SU-DHL-6 (cell line): ENCODE data around the gene SYNJ2.

Source experiments
- H2AFZ ChIP-seq: fragments of 200-600 bp; sonication (generic); 2 replicates; pipeline ENCODE4 v1.6.1; 2014; ENCODE audit warnings: low read depth, mild to moderate bottlenecking, moderate library complexity, mixed read lengths, antibody characterized with exemption, low read length; ENCODE audit not compliant: severe bottlenecking
- H3F3A ChIP-seq: fragments of 200-600 bp; shearing (Covaris generic); 2 replicates; pipeline ENCODE4 v1.6.0; 2016; ENCODE audit warnings: antibody characterized with exemption, mild to moderate bottlenecking; ENCODE audit not compliant: insufficient read depth
- H3K27ac ChIP-seq: fragments of 200-600 bp; sonication (generic); 2 replicates; pipeline ENCODE4 v1.5.1; 2016; ENCODE audit warnings: low read depth, mild to moderate bottlenecking, low read length, moderate library complexity, mixed read lengths
- H3K27me3 ChIP-seq: fragments of 200-600 bp; sonication (generic), shearing (Covaris generic); 2 replicates; pipeline ENCODE4 v1.6.0; 2014; ENCODE audit warnings: mild to moderate bottlenecking, low read length
- H3K36me3 ChIP-seq: fragments of 200-600 bp; sonication (generic); 2 replicates; pipeline ENCODE4 v1.6.1; 2014; ENCODE audit warnings: mild to moderate bottlenecking, low read length, mixed read lengths
- H3K4me2 ChIP-seq: fragments of 300-600, 200-600 bp; shearing (Covaris generic), sonication (generic); 2 replicates; pipeline ENCODE4 v1.6.0; 2014; ENCODE audit warnings: low read length, low read depth, mild to moderate bottlenecking; ENCODE audit not compliant: poor library complexity, severe bottlenecking
- H3K4me3 ChIP-seq: fragments of 200-600 bp; sonication (generic); 2 replicates; pipeline ENCODE4 v1.5.1; 2014; ENCODE audit warnings: antibody characterized with exemption, low read length, mild to moderate bottlenecking, mixed read lengths; ENCODE audit not compliant: insufficient read depth, poor library complexity, severe bottlenecking
- H3K79me2 ChIP-seq: fragments of 200-600 bp; sonication (generic); 2 replicates; pipeline ENCODE4 v1.6.1; 2014; ENCODE audit warnings: mild to moderate bottlenecking, low read length, moderate library complexity; ENCODE audit not compliant: insufficient read depth
- H3K9ac ChIP-seq: fragments of 200-600 bp; sonication (generic); 2 replicates; pipeline ENCODE4 v1.7.0; 2014; ENCODE audit warnings: mild to moderate bottlenecking, low read length
- H3K9me2 ChIP-seq: fragments of 200-600 bp; sonication (generic); replicated peaks from 2 replicates; pipeline ENCODE4 v1.6.1; 2014; ENCODE audit warnings: low read length; ENCODE audit not compliant: insufficient read depth
- H3K9me3 ChIP-seq: fragments of 200-600 bp; sonication (generic); 2 replicates; pipeline ENCODE4 v1.6.1; 2014; ENCODE audit warnings: low read length, mixed read lengths; ENCODE audit not compliant: insufficient read depth
- H4K20me1 ChIP-seq: fragments of 200-600 bp; sonication (generic); 2 replicates; pipeline ENCODE4 v1.6.1; 2014; ENCODE audit warnings: low read depth, mild to moderate bottlenecking, antibody characterized with exemption, low read length, moderate library complexity, mixed read lengths
- CTCF ChIP-seq: fragments of 200-600 bp; sonication (generic); IDR thresholded peaks from one replicate; pipeline ENCODE4 v1.5.1; 2017; ENCODE audit warnings: antibody characterized with exemption, mild to moderate bottlenecking, low read length, moderate library complexity; ENCODE audit not compliant: insufficient read depth, poor library complexity, severe bottlenecking
- EZH2phosphoT487 ChIP-seq: fragments of 200-600 bp; sonication (generic), shearing (Covaris generic); conservative IDR thresholded peaks from 2 replicates; pipeline ENCODE4 v1.6.1; 2018; ENCODE audit warnings: mild to moderate bottlenecking, antibody characterized with exemption, low read length, moderate library complexity, mixed read lengths

Gene SYNJ2

GRCh38 chr6:158037771-158038170, 56.1 kb downstream of the SYNJ2 start:
- Histone ChIP-seq H3K79me2 (no peaks in the 10 kb centered on the region), H3K27me3 (no peaks in the 10 kb centered on the region), H3K4me2 (no peak overlapping the region), H3K27ac (no peak overlapping the region), H3K9me3 (no peaks in the 10 kb centered on the region), H2AFZ (no peak overlapping the region), H3F3A (no peaks in the 10 kb centered on the region), H3K9me2 (no peaks in the 10 kb centered on the region), H3K4me3 (no peak overlapping the region), H3K9ac (no peak overlapping the region), H4K20me1 (no peaks in the 10 kb centered on the region), H3K36me3 (no peaks in the 10 kb centered on the region)
- TF ChIP-seq CTCF, result no peak
- no peak for TF ChIP-seq EZH2phosphoT487

GRCh38 chr6:158038291-158039177, 56.9 kb downstream of the SYNJ2 start:
- H3K27ac ChIP-seq, result no peak overlapping the region
- H3K4me3 ChIP-seq, result no peak overlapping the region
- H3F3A ChIP-seq, result no peaks in the 10 kb centered on the region

GRCh38 chr6:158039178-158039557, 57.5 kb downstream of the SYNJ2 start:
- H2AFZ ChIP-seq, result no peak overlapping the region
- no peak overlapping the region for H3K9ac ChIP-seq
- no peaks in the 10 kb centered on the region for H4K20me1 ChIP-seq
- H3K27me3 ChIP-seq, result no peaks in the 10 kb centered on the region
- no peaks in the 10 kb centered on the region for H3K36me3 ChIP-seq
- H3K79me2 ChIP-seq, result no peaks in the 10 kb centered on the region
- no peak overlapping the region for H3K4me3 ChIP-seq
- H3K9me2 ChIP-seq, result no peaks in the 10 kb centered on the region
- no peaks in the 10 kb centered on the region for H3K9me3 ChIP-seq
- TF ChIP-seq EZH2phosphoT487 (no peak), CTCF (no peak)
- H3K4me2 ChIP-seq, result no peak overlapping the region
- H3F3A ChIP-seq, result no peaks in the 10 kb centered on the region
- no peak overlapping the region for H3K27ac ChIP-seq

More at GRCh38 chr6:158038291-158039177, 56.9 kb downstream of the SYNJ2 start:
- no peaks in the 10 kb centered on the region for H3K36me3 ChIP-seq
- no peak overlapping the region for H2AFZ ChIP-seq
- TF ChIP-seq CTCF, result no peak
- TF ChIP-seq EZH2phosphoT487, result no peak
- H3K27me3 ChIP-seq, result no peaks in the 10 kb centered on the region
- H4K20me1 ChIP-seq, result no peaks in the 10 kb centered on the region
- no peak overlapping the region for H3K4me2 ChIP-seq
- no peaks in the 10 kb centered on the region for H3K79me2 ChIP-seq
- no peaks in the 10 kb centered on the region for H3K9me3 ChIP-seq
- H3K9ac ChIP-seq, result no peak overlapping the region
- no peaks in the 10 kb centered on the region for H3K9me2 ChIP-seq
